ENCODE results near the gene PARD3. TPM values are rescaled to one million over a fixed set of nuclear protein-coding genes. Genes with fewer than 3 reads are reported as not detected.

The PARD3 gene
- total and polyA plus RNA-seq, 2 experiments from 2014 or later, result 47.2 to 59.7 TPM

DNA sequence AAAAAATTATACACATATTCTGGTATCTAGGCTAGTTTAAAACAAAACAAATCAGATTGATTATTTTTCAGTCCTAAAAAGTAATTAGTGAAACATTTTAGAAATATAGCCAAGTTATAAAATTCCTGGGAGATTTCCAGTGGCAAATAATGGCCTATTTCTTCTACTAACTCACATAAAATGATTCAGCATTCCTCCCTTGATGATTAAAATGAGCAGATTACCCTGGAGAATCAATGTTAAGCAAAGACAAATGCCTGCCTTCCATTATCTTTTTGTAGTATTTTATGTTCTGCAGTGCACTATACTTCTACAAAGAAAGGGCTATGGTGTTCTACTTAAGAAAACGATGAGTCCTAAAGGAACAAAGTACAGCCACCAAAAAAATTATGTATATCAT lies 53.6 kb downstream of the PARD3 start:
- DNase-seq (ENCODE audit: low spot score), result no peak
- H4K20me1 ChIP-seq (ENCODE audit: insufficient read depth, poor library complexity, severe bottlenecking), result peaks cover 26% of the 10 kb centered on the region
- no peaks in the 10 kb centered on the region for H3K36me3 ChIP-seq (replicated peaks; ENCODE audit: insufficient read depth, low read depth)
- peaks cover 95% of the 10 kb centered on the region for H3K79me2 ChIP-seq
- no peak overlapping the region for H3K27ac ChIP-seq
- no peak for TF ChIP-seq EZH2 (IDR thresholded peaks at IDR 0.05; ENCODE audit: borderline replicate concordance)
- TF ChIP-seq, protein P1, sequence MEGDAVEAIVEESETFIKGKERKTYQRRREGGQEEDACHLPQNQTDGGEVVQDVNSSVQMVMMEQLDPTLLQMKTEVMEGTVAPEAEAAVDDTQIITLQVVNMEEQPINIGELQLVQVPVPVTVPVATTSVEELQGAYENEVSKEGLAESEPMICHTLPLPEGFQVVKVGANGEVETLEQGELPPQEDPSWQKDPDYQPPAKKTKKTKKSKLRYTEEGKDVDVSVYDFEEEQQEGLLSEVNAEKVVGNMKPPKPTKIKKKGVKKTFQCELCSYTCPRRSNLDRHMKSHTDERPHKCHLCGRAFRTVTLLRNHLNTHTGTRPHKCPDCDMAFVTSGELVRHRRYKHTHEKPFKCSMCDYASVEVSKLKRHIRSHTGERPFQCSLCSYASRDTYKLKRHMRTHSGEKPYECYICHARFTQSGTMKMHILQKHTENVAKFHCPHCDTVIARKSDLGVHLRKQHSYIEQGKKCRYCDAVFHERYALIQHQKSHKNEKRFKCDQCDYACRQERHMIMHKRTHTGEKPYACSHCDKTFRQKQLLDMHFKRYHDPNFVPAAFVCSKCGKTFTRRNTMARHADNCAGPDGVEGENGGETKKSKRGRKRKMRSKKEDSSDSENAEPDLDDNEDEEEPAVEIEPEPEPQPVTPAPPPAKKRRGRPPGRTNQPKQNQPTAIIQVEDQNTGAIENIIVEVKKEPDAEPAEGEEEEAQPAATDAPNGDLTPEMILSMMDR (IDR thresholded peaks at IDR 0.05; ENCODE audit: poor library complexity), result no peak
- no peak overlapping the region for H3K4me3 ChIP-seq
- H3K27me3 ChIP-seq, result no peaks in the 10 kb centered on the region
- H3K4me2 ChIP-seq, result no peak overlapping the region
- H2AFZ ChIP-seq, result no peak overlapping the region
- H3K4me1 ChIP-seq (ENCODE audit: insufficient read depth), result peaks cover 10% of the 10 kb centered on the region
- no peaks in the 10 kb centered on the region for H3K9me2 ChIP-seq (replicated peaks; ENCODE audit: insufficient read depth)
- WGBS (ENCODE audit: low lambda C conversion rate, missing lambda C conversion rate), result 84% methylated on average over 1 of the region's 1 CpG
- H3K9me3 ChIP-seq (ENCODE audit: low read depth), result no peaks in the 10 kb centered on the region

DNA sequence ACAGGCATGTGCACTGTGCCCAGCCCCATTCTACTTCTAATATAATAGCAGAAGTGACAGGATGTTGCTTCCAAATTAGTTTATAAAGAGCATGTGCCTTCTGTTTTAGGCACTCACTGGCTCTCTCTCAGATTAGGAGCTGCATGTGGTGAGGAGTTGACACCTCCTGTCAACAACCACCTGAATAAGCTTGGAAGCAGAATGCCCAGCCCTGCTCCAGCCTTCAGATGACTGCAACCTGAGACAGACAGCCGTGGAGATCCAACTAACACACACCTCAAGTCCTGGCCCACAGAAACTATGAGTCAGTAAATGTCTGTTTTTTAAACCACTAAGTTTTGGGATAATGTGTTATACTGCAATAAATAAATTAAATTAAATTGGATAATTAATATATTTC lies 54.5 kb downstream of the PARD3 start:
- no peaks in the 10 kb centered on the region for H3K9me2 ChIP-seq (replicated peaks; ENCODE audit: insufficient read depth)
- peaks cover 10% of the 10 kb centered on the region for H3K4me1 ChIP-seq (ENCODE audit: insufficient read depth)
- H3K36me3 ChIP-seq (replicated peaks; ENCODE audit: insufficient read depth, low read depth), result no peaks in the 10 kb centered on the region
- no peak overlapping the region for H2AFZ ChIP-seq
- no peaks in the 10 kb centered on the region for H3K9me3 ChIP-seq (ENCODE audit: low read depth)
- WGBS (ENCODE audit: low lambda C conversion rate, missing lambda C conversion rate), result 78% methylated on average over 1 of the region's 1 CpG
- H3K27me3 ChIP-seq, result no peaks in the 10 kb centered on the region
- TF ChIP-seq EZH2 (IDR thresholded peaks at IDR 0.05; ENCODE audit: borderline replicate concordance), result no peak
- TF ChIP-seq, protein P1 (IDR thresholded peaks at IDR 0.05; ENCODE audit: poor library complexity), result no peak
- TF ChIP-seq EZH2phosphoT487 (IDR thresholded peaks at IDR 0.05; ENCODE audit: low read depth, severe bottlenecking, unreplicated experiment), result no peak
- H3K79me2 ChIP-seq, result peaks cover 95% of the 10 kb centered on the region
- peaks cover 18% of the 10 kb centered on the region for H4K20me1 ChIP-seq (ENCODE audit: insufficient read depth, poor library complexity, severe bottlenecking)
- no peak for DNase-seq (ENCODE audit: low spot score)
- no peak overlapping the region for H3K4me2 ChIP-seq
- no peak overlapping the region for H3K4me3 ChIP-seq
- no peak overlapping the region for H3K27ac ChIP-seq

DNA sequence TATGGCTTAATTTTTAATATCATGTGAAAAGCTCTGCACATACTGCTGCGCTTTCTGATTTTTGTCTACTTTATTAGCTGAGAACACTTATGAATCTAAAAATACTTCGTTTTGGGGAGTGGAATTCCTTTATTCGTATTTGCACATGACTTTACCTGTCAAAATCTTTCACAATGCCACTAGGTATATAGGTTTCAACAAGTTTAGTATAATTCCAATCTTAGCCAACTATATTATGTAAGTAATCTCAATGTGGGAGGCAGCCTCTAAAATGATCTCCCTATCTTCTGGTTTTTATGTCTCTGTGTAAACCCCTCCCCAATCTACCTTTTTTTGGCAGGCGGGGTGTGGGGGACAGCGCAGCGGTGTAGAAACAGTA lies 55.3 kb downstream of the PARD3 start:
- Histone ChIP-seq H3K4me3 (no peak overlapping the region), H3K79me2 (peaks cover 95% of the 10 kb centered on the region), H3K36me3 (replicated peaks; ENCODE audit: insufficient read depth, low read depth) (no peaks in the 10 kb centered on the region), H3K27me3 (no peaks in the 10 kb centered on the region), H3K9me2 (replicated peaks; ENCODE audit: insufficient read depth) (no peaks in the 10 kb centered on the region), H3K27ac (no peak overlapping the region), H3K4me2 (no peak overlapping the region), H3K4me1 (ENCODE audit: insufficient read depth) (peaks cover 10% of the 10 kb centered on the region), H2AFZ (no peak overlapping the region), H4K20me1 (ENCODE audit: insufficient read depth, poor library complexity, severe bottlenecking) (peaks cover 10% of the 10 kb centered on the region), H3K9me3 (ENCODE audit: low read depth) (no peaks in the 10 kb centered on the region)
- TF ChIP-seq, protein P1 (IDR thresholded peaks at IDR 0.05; ENCODE audit: poor library complexity), result no peak
- TF ChIP-seq EZH2phosphoT487 (IDR thresholded peaks at IDR 0.05; ENCODE audit: low read depth, severe bottlenecking, unreplicated experiment), result no peak
- no peak for TF ChIP-seq EZH2 (IDR thresholded peaks at IDR 0.05; ENCODE audit: borderline replicate concordance)
- 87% methylated on average over 6 of the region's 6 CpGs for WGBS (ENCODE audit: low lambda C conversion rate, missing lambda C conversion rate)
- no peak for DNase-seq (ENCODE audit: low spot score)
